Measurements from ENCODE around the gene SLC10A7.

DNA sequence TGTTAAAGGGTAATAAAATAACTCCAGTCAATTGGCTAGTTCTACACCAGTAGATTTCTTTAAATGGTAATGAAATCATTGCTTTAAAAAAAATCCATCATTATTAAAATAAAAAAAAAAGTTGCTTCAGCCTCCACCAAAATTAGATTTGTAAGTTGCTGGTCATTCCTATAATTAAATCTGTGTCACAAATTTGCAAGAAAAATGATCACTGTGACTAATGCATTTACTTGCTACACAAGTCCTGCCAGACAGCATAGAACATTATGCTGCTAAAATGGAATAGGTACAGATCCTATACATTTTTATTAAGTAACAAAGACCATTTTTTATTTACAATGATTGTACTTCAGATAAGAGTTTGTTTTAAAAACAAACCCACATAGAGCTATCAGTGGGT is 85.8 kb downstream of the SLC10A7 start:
- TF ChIP-seq POLR2A (IDR thresholded peaks at IDR 0.05; ENCODE audit: low read depth, low read length) (no peak), SPI1 (IDR thresholded peaks at IDR 0.05; ENCODE audit: borderline replicate concordance, insufficient read depth, low read depth, low read length) (no peak), CREM (IDR thresholded peaks at IDR 0.05; ENCODE audit: low read depth) (no peak), TCF3 (IDR thresholded peaks at IDR 0.05; ENCODE audit: borderline replicate concordance, insufficient read depth, low read depth, low read length) (no peak), CREB1 (IDR thresholded peaks at IDR 0.05; ENCODE audit: low read depth) (no peak), TCF12 (IDR thresholded peaks at IDR 0.05; ENCODE audit: low read depth, low read length) (no peak), EP300 (IDR thresholded peaks at IDR 0.05; ENCODE audit: borderline replicate concordance in 1 of 2, control insufficient read depth in 1 of 2, low read depth in 2 of 2, low read length in 2 of 2) (no peak)
- TF ChIP-seq, protein P1, sequence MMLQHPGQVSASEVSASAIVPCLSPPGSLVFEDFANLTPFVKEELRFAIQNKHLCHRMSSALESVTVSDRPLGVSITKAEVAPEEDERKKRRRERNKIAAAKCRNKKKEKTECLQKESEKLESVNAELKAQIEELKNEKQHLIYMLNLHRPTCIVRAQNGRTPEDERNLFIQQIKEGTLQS (IDR thresholded peaks at IDR 0.05; ENCODE audit: borderline replicate concordance, extremely low read depth, low read depth, low read length): no peak
- TF ChIP-seq, protein P2, sequence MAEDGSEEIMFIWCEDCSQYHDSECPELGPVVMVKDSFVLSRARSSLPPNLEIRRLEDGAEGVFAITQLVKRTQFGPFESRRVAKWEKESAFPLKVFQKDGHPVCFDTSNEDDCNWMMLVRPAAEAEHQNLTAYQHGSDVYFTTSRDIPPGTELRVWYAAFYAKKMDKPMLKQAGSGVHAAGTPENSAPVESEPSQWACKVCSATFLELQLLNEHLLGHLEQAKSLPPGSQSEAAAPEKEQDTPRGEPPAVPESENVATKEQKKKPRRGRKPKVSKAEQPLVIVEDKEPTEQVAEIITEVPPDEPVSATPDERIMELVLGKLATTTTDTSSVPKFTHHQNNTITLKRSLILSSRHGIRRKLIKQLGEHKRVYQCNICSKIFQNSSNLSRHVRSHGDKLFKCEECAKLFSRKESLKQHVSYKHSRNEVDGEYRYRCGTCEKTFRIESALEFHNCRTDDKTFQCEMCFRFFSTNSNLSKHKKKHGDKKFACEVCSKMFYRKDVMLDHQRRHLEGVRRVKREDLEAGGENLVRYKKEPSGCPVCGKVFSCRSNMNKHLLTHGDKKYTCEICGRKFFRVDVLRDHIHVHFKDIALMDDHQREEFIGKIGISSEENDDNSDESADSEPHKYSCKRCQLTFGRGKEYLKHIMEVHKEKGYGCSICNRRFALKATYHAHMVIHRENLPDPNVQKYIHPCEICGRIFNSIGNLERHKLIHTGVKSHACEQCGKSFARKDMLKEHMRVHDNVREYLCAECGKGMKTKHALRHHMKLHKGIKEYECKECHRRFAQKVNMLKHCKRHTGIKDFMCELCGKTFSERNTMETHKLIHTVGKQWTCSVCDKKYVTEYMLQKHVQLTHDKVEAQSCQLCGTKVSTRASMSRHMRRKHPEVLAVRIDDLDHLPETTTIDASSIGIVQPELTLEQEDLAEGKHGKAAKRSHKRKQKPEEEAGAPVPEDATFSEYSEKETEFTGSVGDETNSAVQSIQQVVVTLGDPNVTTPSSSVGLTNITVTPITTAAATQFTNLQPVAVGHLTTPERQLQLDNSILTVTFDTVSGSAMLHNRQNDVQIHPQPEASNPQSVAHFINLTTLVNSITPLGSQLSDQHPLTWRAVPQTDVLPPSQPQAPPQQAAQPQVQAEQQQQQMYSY (CRISPR knock-in tag; IDR thresholded peaks at IDR 0.05): no peak
- TF ChIP-seq, protein P3, sequence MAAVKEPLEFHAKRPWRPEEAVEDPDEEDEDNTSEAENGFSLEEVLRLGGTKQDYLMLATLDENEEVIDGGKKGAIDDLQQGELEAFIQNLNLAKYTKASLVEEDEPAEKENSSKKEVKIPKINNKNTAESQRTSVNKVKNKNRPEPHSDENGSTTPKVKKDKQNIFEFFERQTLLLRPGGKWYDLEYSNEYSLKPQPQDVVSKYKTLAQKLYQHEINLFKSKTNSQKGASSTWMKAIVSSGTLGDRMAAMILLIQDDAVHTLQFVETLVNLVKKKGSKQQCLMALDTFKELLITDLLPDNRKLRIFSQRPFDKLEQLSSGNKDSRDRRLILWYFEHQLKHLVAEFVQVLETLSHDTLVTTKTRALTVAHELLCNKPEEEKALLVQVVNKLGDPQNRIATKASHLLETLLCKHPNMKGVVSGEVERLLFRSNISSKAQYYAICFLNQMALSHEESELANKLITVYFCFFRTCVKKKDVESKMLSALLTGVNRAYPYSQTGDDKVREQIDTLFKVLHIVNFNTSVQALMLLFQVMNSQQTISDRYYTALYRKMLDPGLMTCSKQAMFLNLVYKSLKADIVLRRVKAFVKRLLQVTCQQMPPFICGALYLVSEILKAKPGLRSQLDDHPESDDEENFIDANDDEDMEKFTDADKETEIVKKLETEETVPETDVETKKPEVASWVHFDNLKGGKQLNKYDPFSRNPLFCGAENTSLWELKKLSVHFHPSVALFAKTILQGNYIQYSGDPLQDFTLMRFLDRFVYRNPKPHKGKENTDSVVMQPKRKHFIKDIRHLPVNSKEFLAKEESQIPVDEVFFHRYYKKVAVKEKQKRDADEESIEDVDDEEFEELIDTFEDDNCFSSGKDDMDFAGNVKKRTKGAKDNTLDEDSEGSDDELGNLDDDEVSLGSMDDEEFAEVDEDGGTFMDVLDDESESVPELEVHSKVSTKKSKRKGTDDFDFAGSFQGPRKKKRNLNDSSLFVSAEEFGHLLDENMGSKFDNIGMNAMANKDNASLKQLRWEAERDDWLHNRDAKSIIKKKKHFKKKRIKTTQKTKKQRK (IDR thresholded peaks at IDR 0.05; ENCODE audit: low read depth, low read length): no peak
